H1 (cell line): ENCODE data around the gene ZNF256. TPM values are rescaled to one million over a fixed set of nuclear protein-coding genes. Genes with fewer than 3 reads are reported as not detected.

Experiments
- CTCF ChIA-PET: fragments of 300-600 bp; sonication (Branson Sonifier 250); formaldehyde crosslinking; loops from one replicate; lab custom pipeline; 2021; ENCODE audit not compliant: partially characterized antibody; lab: Charles Lee
- POLR2A ChIA-PET: fragments of 300-600 bp; sonication (Branson Sonifier 250); formaldehyde crosslinking; loops from one replicate; lab custom pipeline; 2021; ENCODE audit warnings: inconsistent platforms; ENCODE audit not compliant: partially characterized antibody; lab: Charles Lee
- DNase-seq, 2 experiments: peaks; one replicate each; pipeline versions ENCODE4 v3.0.0 to v3.0.0-alpha.2; 2010 to 2022; ENCODE audit warnings: low spot score in 2 of 2, low read depth in 1 of 2, mixed read lengths in 1 of 2
- FAIRE-seq: peaks from 2 replicates; lab custom pipeline; 2011; peaks lifted over from hg19 to GRCh38; lab: Jason Lieb, UNC
- H2AFZ ChIP-seq: 2 replicates; pipeline ENCODE4 v1.8.1; 2012; ENCODE audit warnings: low read length, inconsistent platforms
- H2AK5ac ChIP-seq: 2 replicates; pipeline ENCODE4 v1.6.1; 2013; ENCODE audit warnings: low read depth, low read length
- H2BK120ac ChIP-seq: replicated peaks from 2 replicates; pipeline ENCODE3; 2013; ENCODE audit warnings: low read depth, low read length, inconsistent platforms
- H2BK12ac ChIP-seq: 2 replicates; pipeline ENCODE4 v1.6.1; 2013; ENCODE audit warnings: low read depth, low read length
- H2BK15ac ChIP-seq: 2 replicates; pipeline ENCODE4 v1.6.1; 2013; ENCODE audit warnings: low read length
- H2BK20ac ChIP-seq: 2 replicates; pipeline ENCODE4 v1.6.1; 2013; ENCODE audit warnings: low read length
- H2BK5ac ChIP-seq: 2 replicates; pipeline ENCODE4 v1.6.1; 2013; ENCODE audit warnings: low read depth, low read length
- H3K14ac ChIP-seq: 2 replicates; pipeline ENCODE4 v1.6.1; 2013; ENCODE audit warnings: inconsistent platforms; ENCODE audit not compliant: insufficient read length
- H3K18ac ChIP-seq: 2 replicates; pipeline ENCODE4 v1.6.1; 2013; ENCODE audit warnings: low read length; ENCODE audit errors: extremely low read depth
- H3K23ac ChIP-seq: 2 replicates; pipeline ENCODE4 v1.6.1; 2013; ENCODE audit warnings: inconsistent platforms; ENCODE audit not compliant: insufficient read length
- H3K23me2 ChIP-seq: 2 replicates; pipeline ENCODE4 v1.6.1; 2013; ENCODE audit warnings: low read depth, low read length
- H3K27ac ChIP-seq: 2 replicates; pipeline ENCODE4 v1.6.1; 2011; ENCODE audit warnings: low read depth, low read length, inconsistent platforms
- H3K27me3 ChIP-seq, 4 experiments: replicated peaks in 1 of 4; 1 replicate in 1 of 4; 2 replicates in 3 of 4; pipeline versions ENCODE4 v1.6.1 to v1.8.1; 2011 to 2013; ENCODE audit warnings: low read length in 3 of 4, mild to moderate bottlenecking in 3 of 4, inconsistent platforms in 2 of 4, mixed read lengths in 2 of 4, moderate library complexity in 1 of 4; ENCODE audit not compliant: control insufficient read depth in 3 of 4, insufficient read depth in 3 of 4; ENCODE audit errors: extremely low read depth in 1 of 4
- H3K36me3 ChIP-seq, 4 experiments: 2 replicates each; pipeline versions ENCODE4 v1.6.1 to v1.8.1; 2011 to 2013; ENCODE audit warnings: mild to moderate bottlenecking in 4 of 4, low read length in 3 of 4, moderate library complexity in 2 of 4, control low read depth in 1 of 4, inconsistent platforms in 1 of 4; ENCODE audit not compliant: insufficient read depth in 4 of 4, control insufficient read depth in 2 of 4
- H3K4ac ChIP-seq: replicated peaks from 2 replicates; pipeline ENCODE3; 2013; ENCODE audit warnings: low read length, low read depth, mixed read lengths, inconsistent platforms; ENCODE audit not compliant: insufficient read length
- H3K4me1 ChIP-seq, 4 experiments: replicated peaks in 1 of 4; 1 replicate in 1 of 4; 2 replicates in 3 of 4; pipeline versions ENCODE4 v1.6.1 to v1.8.1; 2011 to 2013; ENCODE audit warnings: low read length in 3 of 4, inconsistent platforms in 2 of 4, mixed read lengths in 1 of 4; ENCODE audit not compliant: insufficient read depth in 4 of 4, control insufficient read depth in 3 of 4
- H3K4me2 ChIP-seq, 2 experiments: 2 replicates each; pipeline versions ENCODE4 v1.6.1 to v1.8.1; 2011 to 2013; ENCODE audit warnings: low read depth in 2 of 2, low read length in 2 of 2, control low read depth in 1 of 2, inconsistent platforms in 1 of 2, mild to moderate bottlenecking in 1 of 2; ENCODE audit not compliant: insufficient read depth in 1 of 2
- H3K4me3 ChIP-seq, 4 experiments: fragments of 200-600, 300-600 bp in 1 of 4; sonication (generic), shearing (Covaris generic), sonication (Bioruptor Twin) in 1 of 4; 2 replicates each; pipeline versions ENCODE4 v1.5.1 to v1.8.1; 2011 to 2016; ENCODE audit warnings: low read length in 4 of 4, low read depth in 3 of 4, control low read depth in 2 of 4, inconsistent platforms in 2 of 4, mild to moderate bottlenecking in 2 of 4, mixed read lengths in 1 of 4, moderate library complexity in 1 of 4; ENCODE audit not compliant: insufficient read depth in 2 of 4; ENCODE audit errors: extremely low read depth in 1 of 4
- H3K56ac ChIP-seq: replicated peaks from 2 replicates; pipeline ENCODE3; 2013; ENCODE audit warnings: low read depth, mild to moderate bottlenecking, mixed read lengths, low read length, inconsistent platforms; ENCODE audit not compliant: insufficient read length
- H3K79me1 ChIP-seq: 2 replicates; pipeline ENCODE4 v1.6.1; 2013; ENCODE audit warnings: low read depth, low read length, control low read depth
- H3K79me2 ChIP-seq, 2 experiments: 2 replicates each; pipeline versions ENCODE4 v1.6.1 to v1.8.1; 2012 to 2013; ENCODE audit warnings: low read length in 2 of 2, mild to moderate bottlenecking in 2 of 2, inconsistent platforms in 1 of 2; ENCODE audit not compliant: insufficient read depth in 2 of 2, control insufficient read depth in 1 of 2
- H3K9ac ChIP-seq, 4 experiments: replicated peaks in 1 of 4; 1 replicate in 1 of 4; 2 replicates in 3 of 4; pipeline versions ENCODE4 v1.6.1 to v1.8.1; 2011 to 2013; ENCODE audit warnings: low read depth in 3 of 4, low read length in 3 of 4, control low read depth in 2 of 4, mild to moderate bottlenecking in 2 of 4, moderate library complexity in 2 of 4, inconsistent platforms in 1 of 4; ENCODE audit errors: extremely low read depth in 1 of 4
- H3K9me3 ChIP-seq, 2 experiments: 2 replicates each; pipeline versions ENCODE4 v1.6.1 to v1.8.1; 2012 to 2013; ENCODE audit warnings: mild to moderate bottlenecking in 2 of 2, moderate library complexity in 2 of 2, control low read depth in 1 of 2, inconsistent platforms in 1 of 2, low read depth in 1 of 2, low read length in 1 of 2, mixed read lengths in 1 of 2; ENCODE audit not compliant: insufficient read depth in 2 of 2
- H4K20me1 ChIP-seq, 2 experiments: replicated peaks in 1 of 2; 2 replicates each; pipeline versions ENCODE3 to v1.8.1; 2011 to 2013; ENCODE audit warnings: inconsistent platforms in 2 of 2, low read length in 2 of 2, mild to moderate bottlenecking in 1 of 2; ENCODE audit not compliant: insufficient read depth in 2 of 2, control insufficient read depth in 1 of 2
- H4K5ac ChIP-seq: 2 replicates; pipeline ENCODE4 v1.6.1; 2013; ENCODE audit warnings: low read length, low read depth, mixed read lengths, inconsistent platforms; ENCODE audit not compliant: insufficient read length
- H4K8ac ChIP-seq: 2 replicates; pipeline ENCODE4 v1.8.0; 2013; ENCODE audit warnings: mild to moderate bottlenecking, moderate library complexity, low read length, inconsistent platforms; ENCODE audit not compliant: insufficient read depth; ENCODE audit errors: extremely low read depth
- H4K91ac ChIP-seq: replicated peaks from 2 replicates; pipeline ENCODE3; 2013; ENCODE audit warnings: low read length, mixed read lengths, inconsistent platforms; ENCODE audit not compliant: insufficient read length
- EGR1 ChIP-seq: IDR thresholded peaks from 2 replicates; pipeline ENCODE4 v1.6.1; 2011; ENCODE audit warnings: low read depth, low read length, borderline replicate concordance
- EZH2 ChIP-seq: fragments of 200-600 bp; sonication (generic); IDR thresholded peaks from 2 replicates; pipeline ENCODE4 v1.7.1; 2012; ENCODE audit warnings: low read depth, mild to moderate bottlenecking, moderate library complexity, low read length, inconsistent platforms; ENCODE audit not compliant: severe bottlenecking
- GABPA ChIP-seq: IDR thresholded peaks from 2 replicates; pipeline ENCODE4 v1.6.1; 2011; ENCODE audit warnings: mild to moderate bottlenecking, low read length, moderate library complexity, borderline replicate concordance; ENCODE audit not compliant: insufficient read depth
- GTF2F1 ChIP-seq: IDR thresholded peaks from 2 replicates; pipeline ENCODE4 v1.6.1; 2012; ENCODE audit warnings: low read depth, low read length, improper control_type of control experiment, borderline replicate concordance
- HDAC6 ChIP-seq: IDR thresholded peaks from one replicate; pipeline ENCODE4 v1.7.1; 2012; ENCODE audit warnings: low read depth, mild to moderate bottlenecking, inconsistent platforms, low read length, moderate library complexity
- JUN ChIP-seq: IDR thresholded peaks from 2 replicates; pipeline ENCODE4 v1.6.1; 2011; ENCODE audit warnings: low read depth, mild to moderate bottlenecking, improper control_type of control experiment, low read length
- NANOG ChIP-seq: IDR thresholded peaks from 2 replicates; pipeline ENCODE4 v1.6.1; 2011; ENCODE audit warnings: low read length, low read depth, mild to moderate bottlenecking, inconsistent platforms; ENCODE audit not compliant: insufficient read depth, poor library complexity, severe bottlenecking
- TAF7 ChIP-seq: optimal IDR thresholded peaks from 2 replicates; pipeline ENCODE3; 2011; ENCODE audit warnings: low read depth, mild to moderate bottlenecking, inconsistent platforms, low read length, moderate library complexity, borderline replicate concordance
- WGBS, 2 experiments: shearing (Covaris generic) in 1 of 2; methylation state at CpG; one replicate each; pipeline versions ENCODE4 v1.1.6 to v1.1.7; 2013 to 2015; ENCODE audit warnings: low lambda C conversion rate in 2 of 2, mixed read lengths in 2 of 2, inconsistent platforms in 1 of 2, low coverage in 1 of 2, missing lambda C conversion rate in 1 of 2; ENCODE audit not compliant: insufficient replicate concordance in 2 of 2, insufficient coverage in 1 of 2, insufficient read length in 1 of 2; ENCODE audit errors: extremely low coverage in 1 of 2, missing lambda C conversion rate in 1 of 2; 5-methylcytosine and 5-hydroxymethylcytosine counted together
- polyA plus RNA-seq, 7 experiments: library from polyadenylated mRNA; depleted of rRNA in 3 of 7; stranded (reverse) in 5 of 7; unstranded in 2 of 7; fragments of >200 nt in 5 of 7; fragments of 200-250 nt in 2 of 7; gene quantifications; 1 replicate in 5 of 7; 2 replicates in 1 of 7; 4 replicates in 1 of 7; pipeline versions ENCODE4 v1.2.1 to v1.2.3, GENCODE V29; 2011 to 2013; ENCODE audit warnings: missing spikeins in 2 of 7, mixed read lengths in 2 of 7
- total RNA-seq: library from RNA; stranded (reverse); fragmentation: NEBNext Ultra II Directional; extraction: Animal tissue kit (Norgen Biotek cat#: 25700); gene quantifications from 2 replicates; pipeline ENCODE4 v1.2.1, GENCODE V29; 2021

ZNF256 gene
- total and polyA plus RNA-seq, 2 of the 8 experiments (the other 6 are each of a cell fraction or from before 2014, with no cell fraction given): 6.1 to 13.5 TPM

DNA sequence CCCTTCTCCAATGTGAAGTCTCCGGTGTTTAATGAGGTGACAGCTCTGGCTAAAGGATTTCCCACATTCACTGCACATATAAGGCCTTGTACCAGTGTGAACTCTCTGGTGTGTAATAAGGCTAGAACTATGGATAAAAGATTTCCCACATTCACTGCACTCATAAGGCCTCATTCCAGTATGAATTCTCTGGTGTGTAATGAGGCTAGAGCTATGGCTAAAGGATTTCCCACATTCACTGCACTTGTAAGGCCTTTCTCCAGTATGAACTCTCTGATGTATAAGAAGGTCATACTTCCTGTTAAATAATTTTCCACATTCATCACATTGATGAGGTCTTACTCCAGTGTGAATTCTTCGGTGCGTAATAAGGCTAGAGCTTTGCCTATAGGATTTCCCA is 5.9 kb downstream of the ZNF256 start:
- no peak overlapping the region for H3K4me2 ChIP-seq
- H3K4ac ChIP-seq: no peak overlapping the region
- peaks cover 0 to 5% of the 10 kb centered on the region in 2 experiments; a peak in 1 of 4 replicates for H3K9me3 ChIP-seq
- no peak overlapping the region for H3K18ac ChIP-seq
- H2BK20ac ChIP-seq: no peak overlapping the region
- peaks cover 0 to 6% (median 2%) of the 10 kb centered on the region in 4 experiments; a peak in 5 of 7 replicates for H3K4me1 ChIP-seq
- CTCF ChIA-PET: no interaction called here
- H3K27me3 ChIP-seq: no peaks in the 10 kb centered on the region
- H2AK5ac ChIP-seq: no peak overlapping the region
- H4K20me1 ChIP-seq: peaks cover 0 to 8% of the 10 kb centered on the region in 2 experiments
- H2BK12ac ChIP-seq: no peak overlapping the region
- H2BK5ac ChIP-seq: no peak overlapping the region
- H3K79me1 ChIP-seq: peaks cover 23% of the 10 kb centered on the region
- peaks cover under 1% of the 10 kb centered on the region; the same call in 1 of the 2 replicates for H3K23me2 ChIP-seq
- H2AFZ ChIP-seq: no peak overlapping the region
- no peak overlapping the region for H2BK120ac ChIP-seq
- no peak overlapping the region for H3K14ac ChIP-seq
- peaks cover 15 to 36% (median 31%) of the 10 kb centered on the region in 4 experiments for H3K36me3 ChIP-seq
- FAIRE-seq (no peak), DNase-seq (no peak)
- no peak overlapping the region for H4K91ac ChIP-seq
- POLR2A ChIA-PET: interaction anchor here (0.6 to 1.0 kb wide), 3 partner anchors 20 to 55 kb away, joined by 3 to 4 read pairs (median 3); partner anchors contain the start of gene ZNF417
- no peak overlapping the region for H4K8ac ChIP-seq
- H3K23ac ChIP-seq: no peak overlapping the region
- H3K56ac ChIP-seq: no peak overlapping the region
- no peak overlapping the region for H4K5ac ChIP-seq
- H3K27ac ChIP-seq: no peak overlapping the region
- WGBS, 2 experiments: 100% methylated on average over 3 of the region's 3 CpGs; no CpG with 5 or more reads in 1 of the 2 experiments
- H2BK15ac ChIP-seq: no peak overlapping the region
- H3K4me3 ChIP-seq: no peak overlapping the region
- H3K79me2 ChIP-seq: peaks cover 26 to 55% of the 10 kb centered on the region in 2 experiments
- H3K9ac ChIP-seq: no peak overlapping the region
- no peak for TF ChIP-seq JUN
- TF ChIP-seq EZH2: no peak
- TF ChIP-seq GTF2F1: no peak
- no peak for TF ChIP-seq EGR1
- no peak for TF ChIP-seq TAF7
- no peak for TF ChIP-seq GABPA
- TF ChIP-seq HDAC6: no peak
- no peak for TF ChIP-seq NANOG
